Activated CD8-positive, alpha-beta memory T cell treated with anti-CD3 and anti-CD28 coated beads for 48 hours (primary cell): ENCODE measurements around the gene GABBR2.
A peak's percentile ranks its signal among the peaks of the same experiment; 100 is the strongest.

Experiments used
- DNase-seq, 3 experiments: peaks; one replicate each; pipeline ENCODE4 v3.0.0-alpha.2; 2020; ENCODE audit warnings: low read depth in 2 of 3, low spot score in 2 of 3

Gene GABBR2

DNA sequence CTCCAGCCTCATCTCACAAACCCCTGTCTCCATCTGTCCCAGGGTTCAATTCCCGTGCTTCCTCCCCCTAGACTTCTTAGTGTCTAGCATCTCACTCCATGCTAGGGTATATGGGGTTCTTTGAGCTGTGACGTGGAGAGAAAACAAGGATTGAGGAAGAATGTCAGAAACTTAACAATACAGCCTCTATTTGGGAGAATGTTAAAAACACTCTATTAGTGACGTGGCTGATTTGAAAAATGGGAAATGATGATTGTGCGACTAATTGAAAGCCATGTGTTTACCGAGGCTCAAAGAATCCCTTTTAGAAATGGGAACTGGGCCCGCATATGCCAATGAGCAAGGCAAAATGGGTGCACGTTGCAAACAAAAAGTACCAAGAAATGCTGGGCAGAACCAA, 380.6 kb downstream of the GABBR2 start:
- DNase-seq, result no peak

GRCh38 chr9:98327249-98327561, 381.5 kb downstream of the GABBR2 start:
- no peak for DNase-seq

GRCh38 chr9:98326459-98327248, 382.1 kb downstream of the GABBR2 start:
- no peak for DNase-seq

GRCh38 chr9:98324801-98325200, 383.9 kb downstream of the GABBR2 start:
- no peak for DNase-seq

DNA sequence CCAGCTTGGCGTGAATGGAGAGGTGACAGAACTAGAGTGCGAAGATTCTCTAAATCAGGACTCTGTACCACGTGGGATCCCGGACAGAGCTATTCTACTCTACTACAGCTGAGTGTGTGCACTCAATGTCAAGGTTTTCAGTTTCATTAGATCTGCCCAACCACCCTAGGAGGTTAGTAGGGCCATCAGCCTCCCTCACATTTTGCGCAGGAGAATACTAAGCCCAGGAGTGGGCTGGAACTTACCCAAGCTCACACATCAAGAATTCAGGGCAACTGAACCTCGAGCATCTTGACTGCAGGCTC, 385.0 kb downstream of the GABBR2 start:
- DNase-seq, result no peak

DNA sequence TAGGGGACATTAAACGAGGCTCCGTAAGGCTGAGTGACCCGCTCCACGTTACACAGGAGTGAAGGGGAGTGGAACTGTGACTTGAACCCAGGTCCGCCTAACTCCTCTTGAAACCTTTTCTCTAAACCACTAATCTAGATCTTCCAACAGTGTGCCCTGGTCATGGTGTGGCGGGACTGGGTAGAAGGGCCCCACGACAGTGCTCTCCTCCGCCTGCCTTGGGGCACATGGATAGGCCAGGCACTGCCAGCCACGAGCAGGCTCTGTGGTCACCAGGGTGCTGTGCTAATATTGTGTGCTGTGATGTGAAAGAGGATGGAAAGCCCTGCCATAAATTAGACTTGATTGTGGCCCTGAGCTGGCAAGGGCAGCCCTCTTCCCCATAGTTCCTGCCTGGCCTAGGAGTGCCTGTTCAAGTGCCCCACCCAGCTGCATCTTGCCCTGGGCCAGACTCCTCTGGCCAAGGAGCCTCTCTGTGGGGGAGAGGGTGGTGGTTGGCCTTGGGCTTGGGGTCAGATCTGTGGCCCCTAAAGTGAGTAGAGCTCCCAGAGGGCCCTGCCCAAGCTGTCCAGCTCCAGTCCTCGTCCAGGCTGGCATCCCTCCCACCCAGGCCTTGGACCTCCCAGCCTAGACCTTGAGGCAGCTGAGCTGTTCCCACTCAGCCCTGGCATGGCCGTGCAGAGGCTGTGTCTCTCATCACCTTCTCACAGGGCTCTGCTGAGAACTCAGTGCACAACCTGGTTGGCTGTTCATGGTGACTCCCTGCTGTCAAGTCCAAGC, 385.5 kb downstream of the GABBR2 start:
- DNase-seq, result no peak

DNA sequence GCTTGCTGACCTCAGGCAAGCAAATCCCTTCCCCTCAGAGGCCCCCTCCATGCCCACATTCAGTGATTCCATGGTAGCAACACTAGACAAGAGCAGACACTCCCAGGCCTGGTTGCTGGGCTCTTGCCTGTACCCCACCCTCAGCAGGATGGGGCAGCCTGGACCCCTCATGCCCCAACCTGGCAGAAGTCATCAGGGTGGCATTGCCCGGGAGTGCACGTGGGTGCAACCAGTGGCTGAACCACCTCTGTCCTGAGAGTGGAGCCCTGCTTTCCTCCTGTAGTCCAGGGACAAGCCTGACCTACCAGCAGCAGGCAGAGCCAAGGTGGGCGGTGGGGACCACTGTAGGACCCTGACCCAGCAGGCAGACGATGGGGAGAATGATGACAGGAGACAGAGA, 387.5 kb downstream of the GABBR2 start:
- no peak for DNase-seq

GRCh38 chr9:98318834-98319478, 389.8 kb downstream of the GABBR2 start:
- no peak for DNase-seq

- no peak for DNase-seq
Measured at GRCh38 chr9:98318041-98318790, 390.5 kb downstream of the GABBR2 start.

DNA sequence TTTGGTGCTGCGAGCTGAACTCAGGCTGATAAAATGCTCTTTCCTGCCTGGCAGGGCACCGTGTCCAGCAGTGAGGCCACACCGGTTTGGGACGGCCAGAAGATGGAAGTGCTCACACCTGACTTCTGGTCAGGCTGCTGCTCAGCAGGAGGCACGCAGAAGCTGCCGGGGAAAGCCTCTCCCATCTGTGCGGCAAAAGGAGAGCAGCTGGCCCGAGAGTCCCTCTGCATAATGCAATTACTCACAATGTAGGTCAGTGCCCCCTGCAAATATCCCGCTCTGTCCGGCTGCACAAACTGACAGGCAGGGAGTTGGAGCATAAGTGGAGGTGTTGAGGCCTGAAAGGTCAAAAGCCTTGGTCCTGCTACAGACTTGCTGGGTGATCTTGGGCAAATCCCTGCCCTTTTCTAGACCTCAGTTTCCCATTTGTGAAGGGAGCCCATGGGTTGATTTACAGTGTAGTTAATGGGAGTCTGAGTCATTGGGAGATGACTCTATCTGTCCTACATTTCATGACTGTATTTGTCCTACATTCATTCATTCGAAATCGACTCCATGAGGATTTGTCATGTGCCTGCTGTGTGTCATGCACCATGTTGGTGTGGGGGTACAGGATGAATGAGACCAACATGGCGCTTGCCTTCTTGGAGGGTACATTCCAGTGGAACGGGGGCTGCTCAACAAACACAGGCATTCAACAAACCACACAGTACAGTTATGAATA, 391.4 kb downstream of the GABBR2 start:
- DNase-seq, result no peak

GRCh38 chr9:98316445-98317133, 392.1 kb downstream of the GABBR2 start:
- DNase-seq, result no peak

DNA sequence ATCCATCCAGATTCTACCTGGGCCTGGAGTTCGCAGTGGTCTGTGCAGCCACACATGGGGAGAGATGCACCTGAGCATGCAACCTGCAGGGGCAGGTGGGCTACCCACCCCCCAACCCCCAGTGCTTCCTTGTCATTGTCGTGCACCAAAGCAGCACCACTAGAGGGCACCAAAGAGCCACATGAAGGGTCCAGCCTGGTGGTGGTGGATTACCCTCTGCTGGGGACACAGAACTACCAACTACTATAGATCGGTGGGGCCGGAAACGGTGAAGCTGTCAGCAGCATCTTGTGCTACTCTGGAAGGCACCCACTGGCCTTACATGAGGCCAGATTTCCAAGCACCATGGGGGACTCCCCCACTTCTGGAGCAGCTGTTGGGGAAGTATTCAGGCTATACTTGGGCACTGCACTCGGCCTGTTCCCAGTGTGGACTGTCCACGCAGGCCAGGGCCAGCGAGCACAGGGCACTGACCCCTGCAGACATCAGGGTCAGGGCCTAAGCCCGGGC, 393.1 kb downstream of the GABBR2 start:
- peak; percentile 36 to 75 (median 69) for DNase-seq

- DNase-seq, result no peak
Measured at GRCh38 chr9:98315067-98315453, 393.7 kb downstream of the GABBR2 start.

DNA sequence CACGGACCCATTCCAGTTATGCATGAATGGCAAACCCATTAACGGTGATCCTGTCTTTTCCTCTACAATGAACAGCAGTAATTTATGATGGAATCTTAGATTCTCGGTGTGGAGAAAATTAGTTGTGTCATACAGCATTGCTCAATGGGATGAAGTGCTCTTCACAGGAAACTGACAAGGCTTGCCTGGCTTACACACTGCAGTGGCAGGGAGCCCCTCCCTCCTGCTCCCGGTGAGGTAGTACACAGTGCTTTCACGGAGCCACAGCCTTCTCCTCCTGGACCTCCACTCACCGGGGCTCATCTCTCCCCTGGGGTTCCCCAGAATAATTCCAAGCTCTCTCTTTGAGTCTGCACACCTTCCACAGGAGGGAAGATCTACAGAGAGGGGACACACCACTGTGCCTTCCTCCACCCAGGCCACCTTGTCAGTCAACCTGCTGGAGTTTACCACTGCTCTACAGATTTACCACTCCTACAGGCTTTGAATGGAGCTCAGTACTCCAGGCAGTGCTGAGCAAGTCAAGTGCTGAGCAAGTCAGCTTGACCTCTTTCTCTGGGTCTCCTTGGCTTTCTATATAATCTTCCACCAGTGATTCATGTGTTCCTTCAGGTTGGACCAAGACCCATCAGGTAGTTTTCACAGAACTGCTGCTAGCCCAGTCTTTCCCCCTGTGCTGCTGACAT, 394.2 kb downstream of the GABBR2 start:
- no peak for DNase-seq

DNA sequence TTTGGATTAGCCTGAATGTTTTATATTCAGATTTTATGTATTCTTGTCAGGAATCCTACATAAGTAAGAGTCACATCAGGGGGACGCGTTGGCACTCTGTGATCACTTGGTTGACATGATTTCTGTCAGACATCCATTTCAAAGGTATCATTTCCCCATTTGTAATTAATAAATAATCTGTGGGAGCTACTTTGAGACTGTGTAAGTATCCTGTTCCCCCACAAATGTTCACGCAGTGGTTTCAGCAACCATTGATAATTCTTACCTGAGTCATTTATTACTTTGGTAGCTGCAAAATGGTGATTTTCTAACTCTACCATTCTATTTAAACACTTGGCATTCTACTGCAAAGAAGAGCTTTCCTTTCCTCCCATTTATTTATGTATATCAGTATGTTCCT, 396.4 kb downstream of the GABBR2 start:
- DNase-seq, result no peak

DNA sequence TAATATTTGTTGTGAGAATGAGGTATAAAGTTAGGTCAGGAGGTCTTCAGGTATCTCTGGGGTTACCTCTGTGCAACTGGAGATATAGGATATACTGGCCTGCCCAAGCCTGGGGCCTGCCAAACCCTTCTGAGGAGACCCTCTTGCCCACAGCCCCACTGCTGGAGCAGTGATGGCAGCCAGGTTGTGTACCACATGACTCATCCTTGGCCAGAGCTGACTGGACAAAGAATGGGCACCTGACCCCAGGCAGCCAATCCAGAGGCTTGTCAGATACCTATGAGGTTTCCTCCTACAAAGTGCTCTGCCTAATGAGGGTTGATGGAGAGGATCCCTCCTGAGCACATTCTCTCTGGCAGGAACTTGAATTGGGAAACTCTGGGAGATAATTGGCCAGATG, 397.2 kb downstream of the GABBR2 start:
- no peak for DNase-seq

GRCh38 chr9:98310752-98311392, 397.9 kb downstream of the GABBR2 start:
- no peak for DNase-seq

DNA sequence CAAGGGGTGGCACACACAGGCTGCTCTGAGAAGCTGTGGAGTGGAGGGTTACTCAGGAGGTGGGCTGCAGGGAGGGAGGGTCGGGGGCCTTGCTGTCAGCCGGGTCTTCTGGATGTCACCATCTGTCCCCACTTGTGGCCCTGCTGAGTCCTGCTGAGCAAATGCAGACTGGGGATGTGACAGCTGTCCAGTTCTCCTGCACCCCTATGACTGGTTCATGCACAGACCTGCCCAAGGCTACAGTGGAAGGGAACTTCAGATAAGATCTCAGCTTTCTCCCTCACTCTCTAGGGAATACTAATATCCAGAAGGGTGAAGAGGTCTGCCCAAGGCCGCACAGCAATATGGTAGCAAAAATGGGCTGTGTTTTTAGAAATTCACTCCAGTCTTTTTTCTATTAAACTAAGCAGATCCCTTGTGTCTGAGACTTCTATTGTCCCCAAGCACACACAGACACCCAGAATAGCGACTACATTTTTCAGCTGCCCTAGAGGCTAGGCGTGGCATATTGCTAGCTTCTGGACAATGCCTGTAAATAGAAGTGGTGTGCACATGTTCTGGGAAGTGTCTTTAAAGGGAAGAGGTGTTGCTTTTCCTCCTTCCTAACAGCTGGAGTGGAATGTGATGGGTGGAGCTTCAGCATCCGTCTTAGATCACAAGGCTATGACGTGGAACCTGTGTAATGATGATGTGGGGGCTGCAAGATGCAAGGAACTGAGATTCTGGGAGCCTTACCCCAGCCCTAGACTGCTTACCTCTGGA, 402.2 kb downstream of the GABBR2 start:
- no peak for DNase-seq
